Natural killer cell (primary cell): ENCODE data around the gene CDH23. TPM values are rescaled to one million over a fixed set of nuclear protein-coding genes. Genes with fewer than 3 reads are reported as not detected.

ENCODE experiments used
- ATAC-seq, 3 donors: fragments of 150-1000 bp in 2 of 3; fragments of 200-7000 bp in 1 of 3; cut with Tn5 transposase; 1 replicate in 1 of 3; 2 replicates in 2 of 3; pipeline ENCODE4 v1.10.0; 2021; ENCODE audit warnings: mild to moderate bottlenecking in 2 of 3, moderate library complexity in 2 of 3
- DNase-seq, 2 donors: peaks; one replicate each; pipeline versions ENCODE4 v3.0.0 to v3.0.0-alpha.2; 2013 to 2021; ENCODE audit warnings: mixed read lengths in 1 of 2
- H3K27ac ChIP-seq: one replicate; pipeline ENCODE4 v1.5.1; 2013; ENCODE audit warnings: mild to moderate bottlenecking, low read length
- H3K27me3 ChIP-seq: one replicate; pipeline ENCODE4 v1.6.1; 2013; ENCODE audit warnings: low read length; ENCODE audit not compliant: control insufficient read depth, insufficient read depth
- H3K36me3 ChIP-seq: one replicate; pipeline ENCODE4 v1.6.1; 2013; ENCODE audit warnings: low read length; ENCODE audit not compliant: control insufficient read depth, insufficient read depth
- H3K4me1 ChIP-seq: one replicate; pipeline ENCODE4 v1.6.1; 2013; ENCODE audit warnings: low read length; ENCODE audit not compliant: control insufficient read depth, insufficient read depth
- H3K4me3 ChIP-seq: one replicate; pipeline ENCODE4 v1.5.1; 2013; ENCODE audit warnings: low read length
- H3K9me3 ChIP-seq: one replicate; pipeline ENCODE4 v1.6.1; 2013; ENCODE audit warnings: low read length; ENCODE audit not compliant: control insufficient read depth, insufficient read depth
- H3K27ac Mint-ChIP-seq, 2 donors: one replicate each; pipeline ENCODE4 v1.8.0; 2022; ENCODE audit warnings: mild to moderate bottlenecking in 2 of 2, mixed read lengths in 2 of 2, moderate library complexity in 1 of 2
- H3K27me3 Mint-ChIP-seq, 2 donors: one replicate each; pipeline ENCODE4 v1.8.0; 2022; ENCODE audit warnings: low read depth in 2 of 2, mixed read lengths in 2 of 2
- H3K36me3 Mint-ChIP-seq: one replicate; pipeline ENCODE4 v1.8.0; 2022; ENCODE audit warnings: mixed read lengths
- H3K4me1 Mint-ChIP-seq, 2 donors: one replicate each; pipeline ENCODE4 v1.8.0; 2022; ENCODE audit warnings: mixed read lengths in 2 of 2
- H3K4me3 Mint-ChIP-seq: one replicate; pipeline ENCODE4 v1.8.0; 2022; ENCODE audit warnings: mild to moderate bottlenecking, moderate library complexity, mixed read lengths
- H3K9me3 Mint-ChIP-seq, 2 donors: one replicate each; pipeline ENCODE4 v1.8.0; 2022; ENCODE audit warnings: mixed read lengths in 2 of 2
- CTCF ChIP-seq: fragments of 200-600 bp; IDR thresholded peaks from one replicate; pipeline ENCODE4 v1.8.0; 2022; ENCODE audit warnings: antibody characterized with exemption
- WGBS: methylation state at CpG from one replicate; pipeline ENCODE4 v1.1.7; 2013; ENCODE audit warnings: missing lambda C conversion rate; ENCODE audit not compliant: insufficient coverage; 5-methylcytosine and 5-hydroxymethylcytosine counted together
- intact Hi-C: fragments of 100-400 bp; cut with micrococcal nuclease; formaldehyde crosslinking; loops from one replicate; pipeline ENCODE4 v1.14.2; 2022
- total RNA-seq, 4 donors: library from RNA; stranded (reverse); fragments of 120-200 nt in 1 of 4; gene quantifications; one replicate each; pipeline versions ENCODE4 v1.2.3 to v1.2.4, GENCODE V29; 2013 to 2022

The CDH23 gene
- total RNA-seq, 3 donors from 2014 or later (not counting 1 experiment from before 2014, with no cell fraction given): 1.2 to 6.0 (median 4.3) TPM

GRCh38 chr10:71691405-71691804 is 294.7 kb downstream of the CDH23 start:
- no peak overlapping the region for H3K27ac ChIP-seq
- Mint-ChIP-seq H3K9me3 (peaks cover 3% of the 10 kb centered on the region in 2 donors), H3K4me3 (no peak overlapping the region), H3K36me3 (no peaks in the 10 kb centered on the region), H3K4me1 (peaks cover 12 to 40% of the 10 kb centered on the region in 2 donors), H3K27me3 (no peaks in the 10 kb centered on the region), H3K27ac (peak overlapping the region in 1 of 2 donors; percentile 3)
- no peak for ATAC-seq
- peaks cover 29% of the 10 kb centered on the region for H3K4me1 ChIP-seq
- H3K4me3 ChIP-seq: no peak overlapping the region
- intact Hi-C loops: no loop called here
- TF ChIP-seq CTCF: no peak
- H3K36me3 ChIP-seq: no peaks in the 10 kb centered on the region
- no peak for DNase-seq
- no peaks in the 10 kb centered on the region for H3K27me3 ChIP-seq
- 89% methylated on average over 2 of the region's 2 CpGs for WGBS
- H3K9me3 ChIP-seq: peaks cover 22% of the 10 kb centered on the region

DNA sequence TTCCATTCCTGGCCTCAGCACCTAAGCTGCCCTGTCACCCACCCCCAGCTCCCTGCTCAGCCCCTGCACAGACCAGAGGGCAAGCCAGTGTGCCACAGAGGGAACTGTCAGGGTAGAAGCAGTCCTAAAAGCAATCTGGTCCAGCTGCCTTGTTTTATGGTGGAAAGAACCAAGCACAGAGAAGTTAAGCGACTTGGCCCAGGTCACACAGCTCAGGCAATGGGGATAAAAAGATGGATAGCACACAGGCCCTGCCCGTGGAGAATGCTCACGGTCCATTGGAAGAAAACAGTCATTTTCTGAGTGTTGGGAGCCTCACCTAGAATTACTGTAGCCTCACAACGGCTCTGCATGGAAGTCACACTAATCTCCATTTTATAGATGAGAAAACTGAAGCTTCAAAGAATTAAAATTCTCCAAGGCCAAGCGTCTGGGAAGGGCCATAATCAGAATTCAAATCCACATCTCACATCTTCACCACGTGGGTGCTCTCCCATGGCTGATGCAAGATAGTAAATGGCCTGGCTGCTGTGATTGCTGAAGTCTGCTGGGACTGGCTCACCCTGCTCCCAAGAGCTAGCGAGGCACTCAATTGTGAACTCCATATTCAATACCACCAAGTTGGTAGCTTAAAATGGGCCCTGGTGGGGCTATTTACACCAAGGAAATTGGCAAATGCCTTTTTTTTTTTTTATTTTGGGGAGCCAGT is 296.0 kb downstream of the CDH23 start:
- DNase-seq (no peak), ATAC-seq (no peak)
- H3K27ac Mint-ChIP-seq: no peak overlapping the region
- Histone ChIP-seq H3K4me3 (no peak overlapping the region), H3K9me3 (peaks cover 21% of the 10 kb centered on the region), H3K27ac (no peak overlapping the region), H3K27me3 (no peaks in the 10 kb centered on the region), H3K36me3 (no peaks in the 10 kb centered on the region), H3K4me1 (peaks cover 43% of the 10 kb centered on the region)
- peaks cover 3% of the 10 kb centered on the region in 2 donors for H3K9me3 Mint-ChIP-seq
- intact Hi-C loops: no loop called here
- H3K4me1 Mint-ChIP-seq: peaks cover 26 to 50% of the 10 kb centered on the region in 2 donors
- no peak overlapping the region for H3K4me3 Mint-ChIP-seq
- 80% methylated on average over 7 of the region's 7 CpGs for WGBS
- no peaks in the 10 kb centered on the region for H3K27me3 Mint-ChIP-seq
- H3K36me3 Mint-ChIP-seq: no peaks in the 10 kb centered on the region
- TF ChIP-seq CTCF: no peak

- H3K27me3 Mint-ChIP-seq: no peaks in the 10 kb centered on the region
- H3K27ac Mint-ChIP-seq: peak overlapping the region in 1 of 2 donors; percentile 86
- no peaks in the 10 kb centered on the region for H3K27me3 ChIP-seq
- no peak overlapping the region for H3K4me3 Mint-ChIP-seq
- no peak for TF ChIP-seq CTCF
- DNase-seq (no peak), ATAC-seq (no peak)
- WGBS: 52% methylated on average over 3 of the region's 5 CpGs
- no peaks in the 10 kb centered on the region for H3K36me3 Mint-ChIP-seq
- no peaks in the 10 kb centered on the region for H3K9me3 Mint-ChIP-seq
- H3K36me3 ChIP-seq: no peaks in the 10 kb centered on the region
- peak overlapping the region; percentile 38 for H3K27ac ChIP-seq
- H3K9me3 ChIP-seq: peaks cover 16% of the 10 kb centered on the region
- peaks cover 49% of the 10 kb centered on the region for H3K4me1 ChIP-seq
- H3K4me3 ChIP-seq: no peak overlapping the region
- intact Hi-C loops: no loop called here
- peaks cover 32 to 51% of the 10 kb centered on the region in 2 donors for H3K4me1 Mint-ChIP-seq
These were observed 296.7 kb downstream of the CDH23 start for GRCh38 chr10:71693377-71693776.

GRCh38 chr10:71694039-71694501 is 297.4 kb downstream of the CDH23 start:
- WGBS: 64% methylated on average over 18 of the region's 18 CpGs
- peaks cover 56% of the 10 kb centered on the region for H3K4me1 ChIP-seq
- ATAC-seq: no peak
- peaks cover 39 to 58% of the 10 kb centered on the region in 2 donors for H3K4me1 Mint-ChIP-seq
- H3K27ac ChIP-seq: peak overlapping the region; percentile 47
- H3K36me3 ChIP-seq: no peaks in the 10 kb centered on the region
- H3K27ac Mint-ChIP-seq: peak overlapping the region; percentile 51 to 86
- intact Hi-C loops: no loop called here
- no peaks in the 10 kb centered on the region for H3K27me3 ChIP-seq
- H3K4me3 ChIP-seq: no peak overlapping the region
- H3K9me3 ChIP-seq: peaks cover 9% of the 10 kb centered on the region
- H3K27me3 Mint-ChIP-seq: no peaks in the 10 kb centered on the region
- no peak for DNase-seq
- H3K36me3 Mint-ChIP-seq: no peaks in the 10 kb centered on the region
- H3K9me3 Mint-ChIP-seq: no peaks in the 10 kb centered on the region
- H3K4me3 Mint-ChIP-seq: peak overlapping the region; percentile 67
- TF ChIP-seq CTCF: no peak
